HS-5 (cell line): ENCODE data around the gene PPP2R1B.

Experiments
- DNase-seq: peaks from one replicate; pipeline ENCODE4 v3.0.0-alpha.2; 2012; ENCODE audit warnings: low read depth

Gene PPP2R1B

GRCh38 chr11:111748035-111748804 is 18.0 kb downstream of the PPP2R1B start:
- DNase-seq, result no peak

GRCh38 chr11:111745719-111746504 is 20.3 kb downstream of the PPP2R1B start:
- no peak for DNase-seq

DNA sequence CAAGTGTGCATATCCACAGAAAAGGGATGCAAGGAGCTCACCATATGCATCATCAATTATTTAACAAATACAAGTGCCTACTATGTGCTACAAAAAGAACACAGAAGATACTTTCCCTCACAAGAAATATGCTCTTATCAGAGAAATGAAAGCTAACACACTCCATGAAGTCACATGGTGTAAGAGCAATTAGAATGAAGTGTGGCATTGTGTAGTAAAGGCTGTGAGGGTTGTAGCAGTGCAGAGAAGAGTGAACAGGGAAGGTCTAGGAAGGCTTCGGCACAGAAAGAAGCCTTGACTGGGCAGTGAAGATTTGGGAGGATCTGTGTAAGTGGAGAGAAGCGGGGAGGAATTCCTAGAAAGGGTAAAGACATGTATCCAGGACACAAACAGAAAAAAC is 22.5 kb downstream of the PPP2R1B start:
- no peak for DNase-seq

GRCh38 chr11:111741751-111742150 is 24.4 kb downstream of the PPP2R1B start:
- no peak for DNase-seq

GRCh38 chr11:111739299-111739698 is 26.9 kb downstream of the PPP2R1B start:
- DNase-seq, result no peak

DNA sequence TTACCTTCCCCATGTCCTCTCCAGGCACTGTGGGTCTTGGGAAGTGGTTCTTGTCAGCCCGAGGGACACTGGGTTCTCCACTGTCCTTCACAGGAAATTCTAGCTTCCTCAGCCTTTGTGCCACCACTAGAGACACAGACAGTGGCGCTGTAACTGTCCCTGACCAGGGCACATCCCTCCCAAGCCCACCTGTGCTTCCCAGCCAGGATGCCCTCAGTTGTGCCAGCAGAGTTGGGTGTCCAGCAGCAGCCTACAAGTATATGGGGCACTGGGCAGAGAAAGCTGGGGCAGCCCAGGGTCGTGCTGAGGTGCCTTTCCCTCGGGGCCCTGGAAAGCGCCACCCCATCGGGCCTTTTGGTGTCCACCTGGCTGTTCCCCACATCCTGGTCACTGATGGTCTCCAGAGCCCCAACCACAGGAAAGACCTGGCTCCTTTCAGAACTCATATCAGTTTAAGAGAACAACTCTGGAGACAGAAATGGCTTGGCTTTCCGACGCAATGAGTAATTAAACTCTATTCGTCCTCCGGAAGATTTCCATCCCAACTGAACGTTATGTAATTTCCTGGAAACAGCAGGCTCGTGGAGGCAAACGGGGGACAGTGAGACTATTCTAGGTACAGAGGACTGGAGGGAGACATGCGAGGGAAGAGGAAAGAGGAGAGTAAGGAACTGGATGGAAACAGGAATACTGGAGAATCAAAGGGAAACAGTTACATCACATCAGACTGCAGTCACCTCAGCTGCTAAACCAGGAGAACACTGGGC is 28.6 kb downstream of the PPP2R1B start:
- no peak for DNase-seq

DNA sequence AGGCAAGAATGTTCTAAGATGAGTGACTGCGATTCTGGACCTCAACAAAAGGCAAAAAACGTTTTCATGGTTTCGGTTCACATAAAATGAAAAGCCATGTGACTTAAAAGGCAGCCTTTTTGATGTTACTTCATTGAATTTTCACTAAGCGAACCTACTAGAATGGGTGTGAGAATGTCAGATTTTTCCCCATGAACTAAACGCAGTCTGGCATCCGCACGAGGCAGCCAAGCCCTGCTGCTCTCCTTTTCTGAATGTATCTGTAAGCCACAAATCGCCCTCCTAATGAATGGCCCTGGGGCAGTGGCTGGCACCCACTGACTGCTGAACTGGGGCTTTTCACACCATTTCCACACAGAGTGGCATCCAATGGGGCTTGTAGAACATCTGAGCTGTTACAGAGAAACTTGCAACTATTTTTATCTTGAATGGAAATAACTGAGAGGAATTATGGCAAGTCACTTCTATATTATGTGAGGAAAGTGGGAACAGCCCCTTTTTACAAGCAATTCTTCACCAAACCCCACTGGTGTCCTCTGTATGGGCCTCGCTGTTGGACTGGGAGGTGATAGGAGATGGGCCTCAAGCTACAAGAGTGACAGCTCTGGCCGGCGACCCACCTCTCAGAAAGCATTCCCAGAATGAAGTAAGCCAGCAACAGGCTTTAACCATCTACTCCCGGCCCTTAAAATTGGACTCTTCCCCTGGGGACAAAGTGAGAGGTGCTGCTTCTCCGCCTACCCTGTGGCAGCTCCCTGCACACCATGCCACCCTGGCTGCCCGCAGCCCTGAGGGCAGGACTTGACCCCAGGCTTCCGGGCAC is 29.4 kb downstream of the PPP2R1B start:
- DNase-seq, result no peak

- no peak for DNase-seq
Measured at GRCh38 chr11:111736181-111736590, 30.0 kb downstream of the PPP2R1B start.

DNA sequence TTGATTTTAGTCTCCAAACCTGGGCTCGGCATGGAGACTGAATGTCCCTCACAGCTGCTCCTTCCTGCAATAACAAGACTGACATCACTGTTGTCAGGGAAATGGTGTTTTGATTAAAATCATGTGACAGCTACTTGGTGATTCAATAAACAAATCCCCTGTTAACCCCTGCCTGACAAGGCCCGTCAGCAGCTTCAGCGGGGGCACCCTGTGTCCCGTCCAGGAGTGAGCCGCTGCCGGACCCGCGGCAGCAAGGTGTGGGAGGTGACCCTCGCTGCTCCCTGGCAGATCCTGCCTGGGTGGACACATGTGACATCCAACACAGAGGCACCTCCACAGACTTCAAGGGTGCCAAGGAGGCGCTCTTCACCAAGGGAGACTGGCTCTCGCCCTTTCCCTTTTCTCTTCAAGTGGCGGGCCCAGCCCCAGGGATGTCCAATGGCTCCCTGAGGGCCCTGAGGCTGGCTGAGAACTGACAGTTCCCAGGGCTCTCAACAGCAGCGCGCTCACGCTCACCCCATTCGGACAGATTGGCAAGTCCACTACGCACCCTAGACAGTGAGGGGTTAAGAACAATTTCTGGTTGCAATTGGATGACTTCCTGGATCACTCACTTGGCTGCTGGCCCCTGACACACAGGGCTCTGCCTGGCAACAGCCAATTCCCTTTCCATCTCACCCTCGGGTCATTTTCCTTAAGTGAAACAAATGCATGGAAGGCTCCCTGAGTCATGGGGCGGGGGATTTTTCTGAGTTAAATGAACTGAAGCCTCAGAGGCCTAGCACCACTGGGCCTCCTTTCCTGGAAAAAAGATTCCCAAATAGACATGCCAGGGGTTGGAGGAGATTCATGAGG is 30.7 kb downstream of the PPP2R1B start:
- DNase-seq, result peak; percentile 90

GRCh38 chr11:111734954-111735261 is 31.3 kb downstream of the PPP2R1B start:
- no peak for DNase-seq

- DNase-seq, result no peak
Measured at GRCh38 chr11:111734101-111734953, 31.9 kb downstream of the PPP2R1B start.

DNA sequence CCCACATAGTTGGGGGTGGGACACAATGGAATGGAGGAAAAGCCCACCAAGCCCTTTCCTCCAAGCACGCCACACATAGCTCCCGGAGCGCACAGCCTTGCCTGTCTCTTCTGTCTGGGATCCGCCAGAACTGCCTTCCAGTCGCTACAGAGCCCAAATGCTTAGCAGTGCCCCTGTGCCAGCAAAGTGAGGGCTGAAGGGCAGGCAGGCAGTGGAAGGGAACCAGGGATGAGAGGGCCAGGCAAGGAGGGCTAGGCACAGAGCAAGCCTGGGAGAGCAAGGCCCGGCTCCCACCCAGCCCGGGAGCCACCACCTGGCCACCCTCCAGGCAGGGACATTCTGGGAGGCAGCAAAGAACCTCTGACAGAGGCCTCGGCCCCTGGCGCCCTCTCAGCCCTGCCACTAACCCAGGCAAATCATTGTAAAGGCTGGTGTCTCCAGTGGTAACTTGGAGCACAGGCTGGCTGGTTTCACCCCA is 32.5 kb downstream of the PPP2R1B start:
- no peak for DNase-seq

GRCh38 chr11:111733016-111733415 is 33.2 kb downstream of the PPP2R1B start:
- DNase-seq, result no peak

GRCh38 chr11:111731821-111732220 is 34.4 kb downstream of the PPP2R1B start:
- DNase-seq, result no peak

GRCh38 chr11:111730871-111731591 is 35.2 kb downstream of the PPP2R1B start:
- DNase-seq, result no peak

DNA sequence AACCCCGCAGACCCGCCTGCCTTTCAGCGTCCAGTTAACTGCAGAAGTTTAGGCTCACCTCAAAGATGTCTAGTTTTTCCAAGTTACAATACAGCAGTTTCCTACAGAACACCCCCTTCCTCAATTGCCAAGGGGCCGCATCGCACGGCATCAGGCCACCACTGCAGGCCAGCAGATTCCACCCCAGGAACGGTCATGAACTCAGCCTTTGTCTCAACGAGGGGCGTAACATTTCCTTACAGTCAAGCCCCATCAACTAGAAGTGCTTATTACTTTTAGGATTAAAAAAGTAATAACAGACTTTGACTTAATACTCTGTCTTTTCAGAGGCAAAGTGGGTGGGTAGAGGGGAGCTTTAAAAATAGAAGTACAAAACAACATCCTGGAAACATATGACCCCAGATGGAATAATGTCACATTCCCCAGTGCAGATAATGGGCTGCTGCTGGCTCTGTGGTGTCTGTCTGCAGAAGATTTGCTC is 36.3 kb downstream of the PPP2R1B start:
- DNase-seq, result no peak

GRCh38 chr11:111729071-111729830 is 36.9 kb downstream of the PPP2R1B start:
- no peak for DNase-seq

DNA sequence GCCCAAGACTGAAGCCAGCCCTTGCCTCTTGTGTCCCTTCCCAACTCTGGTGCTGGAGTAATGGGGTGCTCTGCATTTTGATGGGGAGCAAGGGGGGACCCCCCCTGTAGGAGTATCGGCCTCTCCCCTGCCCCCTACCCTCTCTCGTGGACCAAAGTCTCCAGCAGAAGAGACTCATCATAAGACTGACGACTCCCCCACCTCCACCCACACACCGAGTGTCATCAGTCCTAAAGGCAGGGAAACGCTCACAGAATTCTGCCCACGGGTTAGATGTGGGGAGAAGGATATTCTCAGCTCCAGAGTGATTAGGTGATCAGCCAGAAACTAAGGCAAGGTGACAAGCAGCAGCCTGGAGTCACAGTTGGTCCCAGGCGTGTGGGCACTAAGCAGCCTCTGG is 38.8 kb downstream of the PPP2R1B start:
- DNase-seq, result no peak
